Neural crest cell (in vitro differentiated cells): ENCODE results near the gene OXCT1. TPM values are rescaled to one million over a fixed set of nuclear protein-coding genes. Genes with fewer than 3 reads are reported as not detected.
A peak's percentile ranks its signal among the peaks of the same experiment; 100 is the strongest.

Experiments used
- DNase-seq: peaks from one replicate; pipeline ENCODE4 v3.0.0; 2021; ENCODE audit warnings: low read depth, mixed read lengths, low spot score
- H3K27ac Mint-ChIP-seq: one replicate; pipeline ENCODE4 v1.8.0; 2021; ENCODE audit warnings: mild to moderate bottlenecking, mixed read lengths; ENCODE audit not compliant: unreplicated experiment
- H3K27me3 Mint-ChIP-seq: 2 replicates; pipeline ENCODE4 v1.8.0; 2021; ENCODE audit warnings: low read depth, mild to moderate bottlenecking, mixed read lengths
- H3K36me3 Mint-ChIP-seq: 2 replicates; pipeline ENCODE4 v1.8.0; 2021; ENCODE audit warnings: low read depth, mild to moderate bottlenecking, mixed read lengths
- H3K4me1 Mint-ChIP-seq: 2 replicates; pipeline ENCODE4 v1.8.0; 2021; ENCODE audit warnings: mixed read lengths
- H3K4me3 Mint-ChIP-seq: one replicate; pipeline ENCODE4 v1.8.0; 2021; ENCODE audit warnings: mild to moderate bottlenecking, mixed read lengths
- H3K9me3 Mint-ChIP-seq: 2 replicates; pipeline ENCODE4 v1.8.0; 2021; ENCODE audit warnings: mixed read lengths
- CTCF ChIP-seq: fragments of 200-600 bp; sonication (generic); conservative IDR thresholded peaks from 2 replicates; pipeline ENCODE4 v1.5.0; 2021; ENCODE audit warnings: antibody characterized with exemption, mild to moderate bottlenecking
- total RNA-seq: library from RNA; stranded (reverse); gene quantifications from 2 replicates; pipeline ENCODE4 v1.2.1, GENCODE V29; 2021

The OXCT1 gene
- total RNA-seq, 1 donor from 2014 or later = 30.2 TPM

- DNase-seq = no peak
- TF ChIP-seq CTCF = peak; percentile 88
- Mint-ChIP-seq H3K27ac (no peak overlapping the region), H3K27me3 (no peaks in the 10 kb centered on the region), H3K9me3 (no peaks in the 10 kb centered on the region), H3K4me1 (no peaks in the 10 kb centered on the region), H3K4me3 (no peak overlapping the region), H3K36me3 (peaks cover 5% of the 10 kb centered on the region)
Measured at GRCh38 chr5:41843456-41844370, 26.5 kb downstream of the OXCT1 start.

GRCh38 chr5:41842777-41843176, 27.4 kb downstream of the OXCT1 start:
- Mint-ChIP-seq H3K4me3 (no peak overlapping the region), H3K4me1 (no peaks in the 10 kb centered on the region), H3K9me3 (no peaks in the 10 kb centered on the region), H3K27ac (no peak overlapping the region), H3K36me3 (peaks cover 5% of the 10 kb centered on the region), H3K27me3 (no peaks in the 10 kb centered on the region)
- no peak for DNase-seq
- no peak for TF ChIP-seq CTCF

GRCh38 chr5:41841325-41841724, 28.9 kb downstream of the OXCT1 start:
- H3K36me3 Mint-ChIP-seq = no peaks in the 10 kb centered on the region
- H3K27ac Mint-ChIP-seq = no peak overlapping the region
- H3K4me3 Mint-ChIP-seq = no peak overlapping the region
- no peak for DNase-seq
- H3K9me3 Mint-ChIP-seq = no peaks in the 10 kb centered on the region
- H3K4me1 Mint-ChIP-seq = peaks cover 6% of the 10 kb centered on the region
- H3K27me3 Mint-ChIP-seq = no peaks in the 10 kb centered on the region
- no peak for TF ChIP-seq CTCF

- TF ChIP-seq CTCF = no peak
Measured at GRCh38 chr5:41840251-41840650, 30.0 kb downstream of the OXCT1 start.

GRCh38 chr5:41837793-41838192, 32.4 kb downstream of the OXCT1 start:
- no peak for DNase-seq
- no peaks in the 10 kb centered on the region for H3K27me3 Mint-ChIP-seq
- H3K27ac Mint-ChIP-seq = no peak overlapping the region
- no peaks in the 10 kb centered on the region for H3K9me3 Mint-ChIP-seq
- no peak for TF ChIP-seq CTCF
- H3K36me3 Mint-ChIP-seq = peaks cover 13% of the 10 kb centered on the region
- H3K4me3 Mint-ChIP-seq = no peak overlapping the region
- peaks cover 13% of the 10 kb centered on the region for H3K4me1 Mint-ChIP-seq

More at GRCh38 chr5:41840251-41840650, 30.0 kb downstream of the OXCT1 start:
- Mint-ChIP-seq H3K4me1 (peaks cover 13% of the 10 kb centered on the region), H3K27me3 (no peaks in the 10 kb centered on the region), H3K36me3 (no peaks in the 10 kb centered on the region), H3K4me3 (no peak overlapping the region), H3K9me3 (no peaks in the 10 kb centered on the region), H3K27ac (no peak overlapping the region)
- no peak for DNase-seq
